Measurements from ENCODE around the gene SPRTN. TPM values are rescaled to one million over a fixed set of nuclear protein-coding genes. Genes with fewer than 3 reads are reported as not detected.

The SPRTN gene
- total and polyA plus RNA-seq, 2 donors (not counting 3 experiments of a cell fraction or from before 2014, with no cell fraction given): 15.4 to 16.1 TPM

- intact Hi-C loops (cut with micrococcal nuclease): loop anchor here (10.0 kb wide), 1 partner anchor 298 kb away; no protein-coding TSS in a partner anchor
- Histone ChIP-seq H3K9ac (replicated peaks; ENCODE audit: extremely low read depth, insufficient read depth, low read length) (no peak overlapping the region), H3K79me2 (ENCODE audit: control insufficient read depth, insufficient read depth, low read length) (peaks cover 56% of the 10 kb centered on the region), H2AFZ (ENCODE audit: low read depth, low read length) (no peak overlapping the region), H3K4me1 (ENCODE audit: control insufficient read depth, extremely low read depth, insufficient read depth, low read length) (peaks cover 37% of the 10 kb centered on the region), H3K9me3 (replicated peaks; ENCODE audit: control insufficient read depth, insufficient read depth, low read length) (no peaks in the 10 kb centered on the region), H3K9me1 (replicated peaks; ENCODE audit: control insufficient read depth, extremely low read depth, insufficient read depth, low read length) (no peaks in the 10 kb centered on the region), H3K27ac (ENCODE audit: insufficient read depth, low read depth, low read length) (no peak overlapping the region), H3K4me2 (ENCODE audit: insufficient read depth, low read length) (peak overlapping the region; percentile 82), H3K36me3 (ENCODE audit: control insufficient read depth in 2 of 2, extremely low read depth in 1 of 2, insufficient read depth in 2 of 2, low read length in 2 of 2) (no peaks in the 10 kb centered on the region), H3K27me3 (ENCODE audit: control insufficient read depth in 2 of 2, insufficient read depth in 2 of 2, low read length in 2 of 2) (no peaks in the 10 kb centered on the region), H4K20me1 (replicated peaks; ENCODE audit: control insufficient read depth, extremely low read depth, insufficient read depth, low read length) (peaks cover 4% of the 10 kb centered on the region), H3K4me3 (replicated peaks in 1 of 3; ENCODE audit: insufficient read depth in 1 of 3, low read depth in 1 of 3, low read length in 3 of 3) (no peak overlapping the region)
- no TSS peak for BruUV-seq (replicated peaks)
- dilution Hi-C loops (cut with MboI; ENCODE audit: extremely low pct_ligation_motif_present, low sequenced_read_pairs): no loop called here
- ChIA-PET POLR2A (no interaction called here), CTCF (interaction anchor here (1.4 kb wide), 1 partner anchor 17 kb away, joined by 4 read pairs; no protein-coding TSS in a partner anchor)
- FAIRE-seq (no peak), DNase-seq (ENCODE audit: low read depth, low spot score) (no peak)
- TF ChIP-seq POLR2A (IDR thresholded peaks at IDR 0.05; ENCODE audit: low read depth, low read length): no peak
Measured at GRCh38 chr1:231332761-231333160, 5.3 kb upstream of the SPRTN start.

- Histone ChIP-seq H3K27ac (ENCODE audit: insufficient read depth, low read depth, low read length) (no peak overlapping the region), H2AFZ (ENCODE audit: low read depth, low read length) (no peak overlapping the region), H3K9ac (replicated peaks; ENCODE audit: extremely low read depth, insufficient read depth, low read length) (no peak overlapping the region), H3K9me1 (replicated peaks; ENCODE audit: control insufficient read depth, extremely low read depth, insufficient read depth, low read length) (no peaks in the 10 kb centered on the region), H3K36me3 (ENCODE audit: control insufficient read depth in 2 of 2, extremely low read depth in 1 of 2, insufficient read depth in 2 of 2, low read length in 2 of 2) (no peaks in the 10 kb centered on the region), H3K4me3 (replicated peaks in 1 of 3; ENCODE audit: insufficient read depth in 1 of 3, low read depth in 1 of 3, low read length in 3 of 3) (peak overlapping the region in 2 of 3 experiments; percentile 5 to 70), H3K27me3 (ENCODE audit: control insufficient read depth in 2 of 2, insufficient read depth in 2 of 2, low read length in 2 of 2) (no peaks in the 10 kb centered on the region), H3K4me1 (ENCODE audit: control insufficient read depth, extremely low read depth, insufficient read depth, low read length) (peaks cover 40% of the 10 kb centered on the region), H3K9me3 (replicated peaks; ENCODE audit: control insufficient read depth, insufficient read depth, low read length) (no peaks in the 10 kb centered on the region), H3K79me2 (ENCODE audit: control insufficient read depth, insufficient read depth, low read length) (peaks cover 66% of the 10 kb centered on the region), H3K4me2 (ENCODE audit: insufficient read depth, low read length) (peak overlapping the region; percentile 82), H4K20me1 (replicated peaks; ENCODE audit: control insufficient read depth, extremely low read depth, insufficient read depth, low read length) (peaks cover 4% of the 10 kb centered on the region)
- TF ChIP-seq CTCF (IDR thresholded peaks at IDR 0.05; ENCODE audit: extremely low read depth in 1 of 2, insufficient read depth in 1 of 2, low read depth in 1 of 2, low read length in 2 of 2) (no peak), POLR2AphosphoS5 (IDR thresholded peaks at IDR 0.05; ENCODE audit: insufficient read depth, low read depth, low read length) (no peak), JUN (IDR thresholded peaks at IDR 0.05; ENCODE audit: borderline replicate concordance, insufficient read depth, insufficient read length, low read depth) (no peak), FOS (IDR thresholded peaks at IDR 0.05; ENCODE audit: borderline replicate concordance, insufficient read depth, low read length) (no peak), POLR2A (IDR thresholded peaks at IDR 0.05; ENCODE audit: low read depth, low read length) (no peak), GATA2 (IDR thresholded peaks at IDR 0.05; ENCODE audit: insufficient read depth, insufficient read length, low read depth, low read length) (no peak), MYC (IDR thresholded peaks at IDR 0.05; ENCODE audit: low read depth, low read length) (no peak), MAX (IDR thresholded peaks at IDR 0.05; ENCODE audit: insufficient read depth, insufficient read length) (no peak)
- dilution Hi-C loops (cut with MboI; ENCODE audit: extremely low pct_ligation_motif_present, low sequenced_read_pairs) (no loop called here), intact Hi-C loops (cut with micrococcal nuclease) (loop anchor here (10.0 kb wide), 1 partner anchor 299 kb away; no protein-coding TSS in a partner anchor)
- ChIA-PET POLR2A (no interaction called here), CTCF (interaction anchor here (0.9 to 2.0 kb wide), 8 partner anchors 9 to 250 kb away, joined by 3 to 7 read pairs (median 4); no protein-coding TSS in a partner anchor)
- BruUV-seq (replicated peaks): no TSS peak
- FAIRE-seq (peak; percentile 24), DNase-seq (ENCODE audit: low read depth, low spot score) (no peak)
Measured at GRCh38 chr1:231334079-231334666, 3.9 kb upstream of the SPRTN start.
